ENCODE data around the gene MYBBP1A.
A peak's percentile ranks its signal among the peaks of the same experiment; 100 is the strongest.

MYBBP1A gene

GRCh38 chr17:4574448-4575045, 19.4 kb upstream of the MYBBP1A start:
- in situ Hi-C loops (cut with HindIII; ENCODE audit: low pct_unique_long_range_greater_than_20kb, low sequenced_read_pairs) = no loop called here
- TF ChIP-seq JUND (IDR thresholded peaks at IDR 0.05; ENCODE audit: low read depth) = no peak
- no peak for DNase-seq (ENCODE audit: low read depth in 1 of 2, low spot score in 1 of 2)

GRCh38 chr17:4573669-4574068, 18.5 kb upstream of the MYBBP1A start:
- no peak for TF ChIP-seq JUND (IDR thresholded peaks at IDR 0.05; ENCODE audit: low read depth)
- no peak for DNase-seq (ENCODE audit: low read depth in 1 of 2, low spot score in 1 of 2)
- in situ Hi-C loops (cut with HindIII; ENCODE audit: low pct_unique_long_range_greater_than_20kb, low sequenced_read_pairs) = no loop called here

- in situ Hi-C loops (cut with HindIII; ENCODE audit: low pct_unique_long_range_greater_than_20kb, low sequenced_read_pairs) = no loop called here
These were observed 17.9 kb upstream of the MYBBP1A start for GRCh38 chr17:4573115-4573514.

GRCh38 chr17:4572131-4572530, 16.9 kb upstream of the MYBBP1A start:
- TF ChIP-seq JUND (IDR thresholded peaks at IDR 0.05; ENCODE audit: low read depth) = no peak
- no peak for DNase-seq (ENCODE audit: low read depth in 1 of 2, low spot score in 1 of 2)
- in situ Hi-C loops (cut with HindIII; ENCODE audit: low pct_unique_long_range_greater_than_20kb, low sequenced_read_pairs) = no loop called here

More at GRCh38 chr17:4573115-4573514, 17.9 kb upstream of the MYBBP1A start:
- no peak for TF ChIP-seq JUND (IDR thresholded peaks at IDR 0.05; ENCODE audit: low read depth)
- no peak for DNase-seq (ENCODE audit: low read depth in 1 of 2, low spot score in 1 of 2)

GRCh38 chr17:4569591-4569990, 14.4 kb upstream of the MYBBP1A start:
- in situ Hi-C loops (cut with HindIII; ENCODE audit: low pct_unique_long_range_greater_than_20kb, low sequenced_read_pairs) = no loop called here
- DNase-seq (ENCODE audit: low read depth in 1 of 2, low spot score in 1 of 2) = no peak
- TF ChIP-seq JUND (IDR thresholded peaks at IDR 0.05; ENCODE audit: low read depth) = no peak

GRCh38 chr17:4566785-4567184, 11.6 kb upstream of the MYBBP1A start:
- peak; percentile 60 to 72 for DNase-seq (ENCODE audit: low read depth in 1 of 2, low spot score in 1 of 2)
- in situ Hi-C loops (cut with HindIII; ENCODE audit: low pct_unique_long_range_greater_than_20kb, low sequenced_read_pairs) = no loop called here
- no peak for TF ChIP-seq JUND (IDR thresholded peaks at IDR 0.05; ENCODE audit: low read depth)

GRCh38 chr17:4565209-4566141, 10.3 kb upstream of the MYBBP1A start:
- DNase-seq (ENCODE audit: low read depth in 1 of 2, low spot score in 1 of 2) = peak; percentile 49 to 86
- in situ Hi-C loops (cut with HindIII; ENCODE audit: low pct_unique_long_range_greater_than_20kb, low sequenced_read_pairs) = no loop called here
- no peak for TF ChIP-seq JUND (IDR thresholded peaks at IDR 0.05; ENCODE audit: low read depth)

GRCh38 chr17:4562015-4562969, 7.1 kb upstream of the MYBBP1A start:
- DNase-seq (ENCODE audit: low read depth in 1 of 2, low spot score in 1 of 2) = no peak
- no peak for TF ChIP-seq JUND (IDR thresholded peaks at IDR 0.05; ENCODE audit: low read depth)
- in situ Hi-C loops (cut with HindIII; ENCODE audit: low pct_unique_long_range_greater_than_20kb, low sequenced_read_pairs) = no loop called here

- TF ChIP-seq JUND (IDR thresholded peaks at IDR 0.05; ENCODE audit: low read depth) = no peak
- peak in 1 of 2 experiments; percentile 61 for DNase-seq (ENCODE audit: low read depth in 1 of 2, low spot score in 1 of 2)
- in situ Hi-C loops (cut with HindIII; ENCODE audit: low pct_unique_long_range_greater_than_20kb, low sequenced_read_pairs) = no loop called here
These were observed 5.7 kb upstream of the MYBBP1A start for GRCh38 chr17:4560837-4561256.

GRCh38 chr17:4560421-4560820, 5.2 kb upstream of the MYBBP1A start, which contains the start of gene GGT6:
TSS of gene GGT6 (minus strand) at chr17:4560577. CDS start at chr17:4560521, 56 bp downstream.
- DNase-seq (ENCODE audit: low read depth in 1 of 2, low spot score in 1 of 2) = peak; percentile 81 to 91
- in situ Hi-C loops (cut with HindIII; ENCODE audit: low pct_unique_long_range_greater_than_20kb, low sequenced_read_pairs) = no loop called here
- no peak for TF ChIP-seq JUND (IDR thresholded peaks at IDR 0.05; ENCODE audit: low read depth)

GRCh38 chr17:4559966-4560365, 4.8 kb upstream of the MYBBP1A start:
- DNase-seq (ENCODE audit: low read depth in 1 of 2, low spot score in 1 of 2) = no peak
- in situ Hi-C loops (cut with HindIII; ENCODE audit: low pct_unique_long_range_greater_than_20kb, low sequenced_read_pairs) = no loop called here

GRCh38 chr17:4559139-4559791, 4.1 kb upstream of the MYBBP1A start:
- no peak for DNase-seq (ENCODE audit: low read depth in 1 of 2, low spot score in 1 of 2)
- TF ChIP-seq JUND (IDR thresholded peaks at IDR 0.05; ENCODE audit: low read depth) = no peak
- in situ Hi-C loops (cut with HindIII; ENCODE audit: low pct_unique_long_range_greater_than_20kb, low sequenced_read_pairs) = no loop called here

More at GRCh38 chr17:4559966-4560365, 4.8 kb upstream of the MYBBP1A start:
- TF ChIP-seq JUND (IDR thresholded peaks at IDR 0.05; ENCODE audit: low read depth) = no peak
